DMS53 treated with DMSO at 0.1 percent for 48 hours (cell line): Measurements from ENCODE around the gene PROK1.
"Not testable (repeated sequence)": the region's sequence is repeated elsewhere in the genome, so short reads cannot be mapped to it uniquely, and the experiment has no call there.

Experiments
- DNase-seq: peaks from one replicate; lab custom pipeline; 2025; ENCODE audit not compliant: unreplicated experiment; lab: John Stamatoyannopoulos, UW

PROK1 gene

DNA sequence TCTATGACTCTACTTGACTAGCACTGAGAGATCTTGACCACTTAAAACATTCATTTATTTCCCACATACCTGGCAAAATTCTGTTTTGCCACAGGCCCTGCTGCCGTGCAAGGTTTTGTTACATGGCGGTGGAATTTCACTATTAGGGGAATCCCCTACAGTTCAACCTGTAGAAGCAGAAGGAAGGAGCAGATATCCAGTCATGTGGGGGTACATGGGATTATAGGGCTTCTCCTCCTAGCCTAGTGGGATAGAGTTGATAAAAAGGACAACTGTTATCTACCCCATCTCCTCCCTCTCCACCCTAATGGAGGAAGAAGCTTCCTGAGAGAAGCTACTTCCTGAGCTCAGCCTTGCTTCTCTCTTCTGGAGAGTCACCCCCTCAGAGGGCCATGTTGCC lies 17.7 kb upstream of the PROK1 start:
- DNase-seq = no peak

GRCh38 chr1:110433803-110434202 lies 17.1 kb upstream of the PROK1 start:
- DNase-seq = peak; percentile 39

- no peak for DNase-seq
Observed at GRCh38 chr1:110434946-110435345, 16.0 kb upstream of the PROK1 start.

DNA sequence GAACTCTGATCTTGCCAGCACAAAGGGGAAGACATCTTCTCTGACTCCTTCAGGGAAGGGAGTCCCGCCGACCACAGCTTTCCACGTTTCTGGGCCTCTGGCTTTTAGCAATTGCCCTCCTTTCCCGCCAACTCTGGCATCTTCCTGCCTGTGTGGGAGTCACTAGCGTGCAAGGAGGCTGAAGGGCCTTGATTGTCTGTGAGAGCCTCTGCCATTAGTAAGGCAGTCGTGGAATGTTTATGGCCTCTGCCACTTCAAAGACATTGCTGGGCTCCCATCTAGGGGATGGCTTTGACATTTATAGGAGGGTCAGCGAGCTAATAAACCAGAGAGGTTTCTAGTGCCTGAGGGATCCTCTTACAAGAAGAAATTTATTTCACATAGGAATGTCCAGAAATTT lies 14.3 kb upstream of the PROK1 start:
- DNase-seq = no peak

DNA sequence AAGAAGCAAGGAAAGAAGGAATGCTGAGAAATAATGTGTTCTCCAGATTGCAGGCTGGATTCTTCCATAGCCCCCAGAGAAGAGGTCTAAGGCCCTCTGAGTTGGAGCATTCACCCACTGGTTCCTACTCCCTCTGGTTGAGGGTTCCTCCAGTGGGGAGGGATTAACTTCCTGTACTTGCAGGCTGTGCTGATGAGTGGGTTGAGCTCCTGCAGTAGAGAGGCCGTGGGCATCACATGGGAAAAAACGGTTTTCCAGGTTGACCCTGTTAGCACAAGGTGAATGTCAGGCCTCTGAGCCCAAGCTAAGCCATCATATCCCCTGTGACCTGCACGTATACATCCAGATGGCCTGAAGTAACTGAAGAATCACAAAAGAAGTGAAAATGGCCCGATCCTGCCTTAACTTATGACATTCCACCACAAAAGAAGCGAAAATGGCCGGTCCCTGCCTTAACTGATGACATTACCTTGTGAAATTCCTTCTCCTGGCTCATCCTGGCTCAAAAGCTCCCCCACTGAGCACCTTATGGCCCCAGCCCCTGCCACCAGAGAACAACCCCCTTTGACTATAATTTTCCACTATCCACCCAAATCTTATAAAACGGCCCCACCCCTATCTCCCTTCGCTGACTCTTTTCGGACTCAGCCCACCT lies 13.2 kb upstream of the PROK1 start:
- DNase-seq = not testable (repeated sequence)

DNA sequence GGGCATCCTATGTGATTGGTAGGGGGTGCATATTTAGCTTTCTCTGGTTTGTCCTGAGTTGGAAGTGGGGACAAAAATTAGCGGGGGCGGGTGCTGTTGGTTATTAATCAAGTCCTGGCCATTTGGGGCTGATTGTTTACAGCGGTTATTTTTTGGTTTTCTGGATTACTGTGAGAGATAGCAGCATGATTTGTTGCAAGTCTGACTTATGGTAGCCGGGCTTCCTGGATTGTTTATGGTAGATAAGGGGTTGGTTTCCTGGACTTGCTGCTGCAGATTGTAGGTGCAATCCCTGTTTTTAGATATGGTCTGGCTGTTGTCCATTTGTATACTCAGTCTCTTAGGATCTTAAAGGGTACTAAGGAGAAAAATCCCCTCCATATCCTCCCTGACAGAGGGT lies 12.1 kb upstream of the PROK1 start:
- DNase-seq = no peak

DNA sequence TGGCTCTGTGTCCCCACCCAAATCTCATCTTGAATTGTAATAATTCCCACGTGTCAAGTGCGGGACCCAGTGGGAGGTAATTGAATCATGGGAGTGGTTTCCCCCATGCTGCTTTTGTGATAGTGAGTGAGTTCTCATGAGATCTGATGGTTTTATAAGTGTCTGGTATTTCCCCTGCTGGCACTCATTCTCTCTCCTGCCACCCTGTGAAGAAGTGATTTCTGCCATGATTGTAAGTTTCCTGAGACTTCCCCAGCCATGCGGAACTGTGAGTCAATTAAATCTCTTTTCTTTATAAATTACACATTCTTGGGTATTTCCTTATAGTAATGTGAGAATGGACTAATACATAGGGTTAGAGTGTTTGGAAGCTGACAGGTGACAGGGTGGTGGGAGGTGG lies 11.1 kb upstream of the PROK1 start:
- DNase-seq = not testable (repeated sequence)

DNA sequence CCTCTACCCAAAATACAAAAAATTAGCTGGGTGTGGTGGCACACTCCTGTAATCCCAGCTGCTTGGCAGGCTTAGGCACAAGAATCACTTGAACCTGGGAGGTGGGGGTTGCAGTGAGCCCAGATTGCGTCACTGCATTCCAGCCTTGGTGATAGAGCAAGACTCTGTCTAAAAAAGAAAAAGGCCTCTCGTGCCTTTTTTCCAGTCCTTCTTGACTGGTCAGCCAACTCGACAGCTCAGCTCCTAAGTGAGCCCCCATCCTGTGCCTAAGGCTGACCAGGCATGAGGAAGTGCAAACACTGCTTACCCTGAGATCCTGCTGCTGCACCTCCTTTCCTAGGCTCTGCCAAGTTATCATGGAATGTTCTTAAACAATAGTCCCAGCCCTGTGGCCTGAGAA lies 10.1 kb upstream of the PROK1 start:
- DNase-seq = no peak

DNA sequence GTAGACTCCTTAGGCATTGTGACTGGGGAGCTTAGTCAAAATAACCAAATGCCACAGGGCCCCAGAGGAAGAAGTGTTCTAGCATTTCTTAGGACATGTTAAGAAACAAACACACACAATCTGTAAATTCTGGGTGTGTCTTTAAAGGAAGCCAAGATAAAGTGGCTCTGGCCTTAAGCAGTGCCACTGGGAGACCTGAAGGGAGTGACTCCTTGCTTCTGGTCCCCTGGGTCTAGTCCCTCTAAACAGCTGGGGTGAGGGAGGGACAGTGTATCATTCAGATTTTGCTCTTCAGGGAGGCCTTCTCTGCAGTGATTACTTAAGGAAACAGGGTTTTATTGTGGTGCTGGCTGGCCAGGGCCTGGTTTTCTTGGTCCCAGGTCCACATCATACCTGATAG lies 9.1 kb upstream of the PROK1 start:
- DNase-seq = no peak

DNA sequence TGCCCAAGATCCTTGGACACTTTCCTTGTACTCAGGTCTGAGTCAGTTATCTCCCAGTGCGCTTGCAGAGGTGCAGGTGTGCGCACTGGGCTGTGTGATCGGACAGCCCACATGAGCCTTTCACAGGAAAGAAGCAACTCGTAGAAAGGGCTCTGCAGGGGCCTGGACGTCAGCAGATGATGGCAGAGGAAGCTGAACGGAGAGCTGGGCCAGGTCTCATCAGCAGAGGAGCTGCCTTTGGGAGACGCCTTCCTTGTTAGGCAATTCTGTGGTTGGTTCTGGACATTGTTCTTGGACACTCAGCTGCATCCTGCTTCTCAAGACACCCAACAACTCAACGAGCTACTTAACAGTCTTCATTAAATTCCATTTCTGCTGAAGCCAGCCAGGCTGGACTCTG lies 7.5 kb upstream of the PROK1 start:
- DNase-seq = no peak

DNA sequence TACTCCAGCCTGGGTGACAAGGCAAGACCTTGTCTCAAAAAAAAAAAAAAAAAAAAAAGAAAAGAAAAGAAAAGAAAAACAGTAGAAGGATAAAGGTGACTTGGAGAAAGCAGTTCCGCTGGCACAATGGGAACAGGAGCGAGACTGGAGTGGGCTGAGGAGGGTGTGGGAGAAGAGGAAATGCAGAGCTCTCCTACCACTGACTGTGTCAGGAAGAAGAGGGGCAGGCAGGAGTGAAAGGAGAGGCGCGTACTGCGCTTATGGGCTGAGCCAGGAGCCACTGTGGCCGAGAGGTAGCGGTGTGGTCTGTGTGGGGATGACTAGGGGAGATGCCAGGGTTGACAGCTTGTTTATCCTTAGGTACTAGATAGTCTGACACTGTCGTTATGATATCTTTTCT lies 6.4 kb upstream of the PROK1 start:
- no peak for DNase-seq

- no peak for DNase-seq
Observed at GRCh38 chr1:110449661-110450651, 993 bp upstream of the PROK1 start.

GRCh38 chr1:110452330-110452729 lies 1.4 kb downstream of the PROK1 start:
- DNase-seq = no peak

GRCh38 chr1:110453829-110454228 lies 2.9 kb downstream of the PROK1 start:
- DNase-seq = no peak

DNA sequence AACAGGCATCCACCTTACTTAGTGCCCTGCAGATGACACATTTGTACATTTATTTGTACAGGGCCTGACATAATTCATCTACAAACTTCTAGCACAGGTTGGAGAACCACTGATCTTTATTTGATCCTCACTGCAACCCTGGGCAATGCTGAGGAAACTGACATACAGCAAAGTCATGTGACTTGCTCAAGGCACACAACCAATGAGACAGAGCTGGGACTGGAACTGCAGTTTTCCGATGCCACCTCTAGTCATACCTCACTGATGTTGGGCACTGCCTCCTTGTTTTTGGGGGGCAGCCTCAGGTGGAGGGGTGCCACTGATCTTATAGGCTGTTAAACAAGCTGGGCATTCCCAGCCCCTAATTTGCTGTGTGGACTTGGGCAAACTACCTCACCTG lies 3.4 kb downstream of the PROK1 start:
- no peak for DNase-seq

DNA sequence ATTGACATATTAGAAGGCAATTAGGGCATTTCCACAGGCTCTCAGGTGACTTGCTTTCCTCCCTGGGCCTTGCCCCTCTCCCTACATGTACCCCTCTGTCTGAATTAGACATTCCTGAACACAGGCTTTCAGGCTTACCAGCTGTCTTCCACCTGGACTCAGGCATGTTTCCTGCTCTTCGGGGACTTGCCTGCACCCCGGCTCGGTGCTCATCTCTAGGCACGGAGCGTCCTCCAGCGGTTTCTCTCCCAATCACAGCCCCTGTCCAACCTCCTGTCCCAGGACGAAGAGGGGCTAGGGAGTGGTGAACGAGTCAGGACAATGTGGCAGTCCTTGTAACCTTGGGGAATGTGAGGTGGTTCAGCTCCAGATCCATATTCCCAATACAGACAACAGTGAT lies 4.2 kb downstream of the PROK1 start:
- DNase-seq = no peak

DNA sequence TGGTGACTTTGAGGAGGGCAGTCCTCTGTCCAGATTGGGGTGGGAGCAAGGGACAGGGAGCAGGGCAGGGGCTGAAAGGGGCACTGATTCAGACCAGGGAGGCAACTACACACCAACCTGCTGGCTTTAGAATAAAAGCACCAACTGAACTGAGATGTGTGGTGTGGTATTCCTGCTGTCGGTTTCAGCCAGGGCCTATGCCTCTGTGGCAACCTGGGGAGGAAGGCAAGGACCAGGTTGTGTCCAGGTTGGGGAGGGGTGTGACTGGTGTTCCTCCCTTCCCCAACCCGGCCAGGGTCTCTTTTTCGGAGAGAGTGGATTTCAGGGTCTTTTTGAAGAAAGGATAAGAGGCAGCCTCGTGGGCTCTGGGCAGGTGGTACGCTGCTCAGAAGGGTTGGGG lies 6.3 kb downstream of the PROK1 start:
- DNase-seq = no peak

- DNase-seq = peak; percentile 80
Observed at GRCh38 chr1:110460253-110461220, 9.6 kb downstream of the PROK1 start.

- DNase-seq = no peak
Observed at GRCh38 chr1:110462093-110462492, 11.1 kb downstream of the PROK1 start.

DNA sequence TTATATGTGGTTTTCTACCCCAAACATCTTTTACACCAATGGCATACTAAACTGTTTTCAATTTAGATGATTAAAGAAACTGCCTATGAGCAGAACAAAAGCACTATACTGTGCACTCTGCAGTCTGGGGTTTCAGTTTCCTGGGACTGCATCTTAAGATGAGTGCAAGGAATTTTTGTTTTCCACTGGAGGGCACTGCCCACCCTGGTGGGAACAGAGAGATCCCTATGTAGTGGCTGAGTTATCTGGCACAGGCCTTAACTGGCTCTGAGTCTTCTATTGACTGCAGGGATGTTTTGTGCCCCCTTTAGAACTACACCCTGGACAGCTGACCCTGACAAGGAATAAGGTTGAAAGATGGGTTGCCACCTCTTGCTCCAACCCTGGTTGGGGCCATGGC lies 12.0 kb downstream of the PROK1 start:
- DNase-seq = no peak

DNA sequence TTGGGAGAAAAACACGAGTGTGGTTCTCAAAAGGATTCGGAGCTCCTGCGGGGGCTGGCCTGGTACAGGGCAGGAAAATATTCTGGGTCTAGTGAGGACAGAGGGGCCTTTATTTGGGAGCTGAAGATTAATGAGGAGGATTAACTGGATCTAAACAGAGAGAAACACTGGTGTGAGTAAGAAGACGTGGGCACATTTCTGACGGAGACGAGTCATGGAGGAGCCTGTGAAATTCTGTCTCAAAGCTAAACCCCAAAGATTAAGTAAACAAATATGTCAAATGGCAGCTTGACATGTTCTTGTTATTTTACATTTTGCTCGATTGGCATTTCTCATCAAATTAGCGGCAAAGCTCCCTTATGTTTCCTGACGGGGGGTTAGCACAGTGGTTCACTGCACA lies 12.8 kb downstream of the PROK1 start:
- no peak for DNase-seq
